ENCODE results near the gene ZNF772.

The ZNF772 gene

DNA sequence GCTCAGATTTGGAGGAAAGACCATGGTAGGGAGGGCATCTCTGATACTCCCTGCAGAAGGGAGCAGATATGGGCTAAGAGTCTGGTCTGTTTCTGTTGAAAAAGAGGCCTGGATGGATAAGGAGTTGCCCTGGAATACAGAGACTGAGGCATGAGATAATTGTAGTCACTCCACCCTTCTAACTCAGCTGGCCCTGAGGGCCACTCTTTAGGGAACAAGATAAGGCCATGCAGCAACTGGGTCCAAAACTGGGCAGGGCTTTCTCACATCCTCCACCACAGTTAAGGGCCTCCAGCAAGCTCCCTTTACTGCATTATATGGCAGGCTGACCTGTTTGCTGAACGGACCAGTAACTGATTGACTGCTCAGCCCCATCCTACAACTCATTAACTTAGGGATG is 40.9 kb downstream of the ZNF772 start:
- Histone ChIP-seq H3K9me3 (replicated peaks; ENCODE audit: insufficient read depth, low read length) (no peaks in the 10 kb centered on the region), H3K4me2 (ENCODE audit: low read depth, low read length) (peak overlapping the region; percentile 71), H3K36me3 (replicated peaks; ENCODE audit: insufficient read depth, low read length) (no peaks in the 10 kb centered on the region), H3K79me2 (ENCODE audit: low read length) (peaks cover 52% of the 10 kb centered on the region), H2AFZ (ENCODE audit: low read length) (no peak overlapping the region), H3K4me1 (ENCODE audit: low read length) (peaks cover 9% of the 10 kb centered on the region), H4K20me1 (ENCODE audit: insufficient read depth, low read length) (no peaks in the 10 kb centered on the region), H3F3A (ENCODE audit: insufficient read depth, low read length) (no peaks in the 10 kb centered on the region), H3K4me3 (ENCODE audit: low read length) (peak overlapping the region; percentile 85; the same call in 1 of the 2 replicates), H3K27me3 (replicated peaks; ENCODE audit: insufficient read depth, low read length) (no peaks in the 10 kb centered on the region), H3K9ac (ENCODE audit: low read length) (no peak overlapping the region), H3K9me2 (replicated peaks; ENCODE audit: insufficient read depth, low read length) (no peaks in the 10 kb centered on the region), H3K27ac (ENCODE audit: low read length) (no peak overlapping the region)
- DNase-seq = no peak
- TF ChIP-seq EZH2 (optimal IDR thresholded peaks at IDR 0.05; ENCODE audit: low read depth, low read length) (no peak), EZH2phosphoT487 (IDR thresholded peaks at IDR 0.05; ENCODE audit: low read length) (no peak)
- TF ChIP-seq, protein P1, sequence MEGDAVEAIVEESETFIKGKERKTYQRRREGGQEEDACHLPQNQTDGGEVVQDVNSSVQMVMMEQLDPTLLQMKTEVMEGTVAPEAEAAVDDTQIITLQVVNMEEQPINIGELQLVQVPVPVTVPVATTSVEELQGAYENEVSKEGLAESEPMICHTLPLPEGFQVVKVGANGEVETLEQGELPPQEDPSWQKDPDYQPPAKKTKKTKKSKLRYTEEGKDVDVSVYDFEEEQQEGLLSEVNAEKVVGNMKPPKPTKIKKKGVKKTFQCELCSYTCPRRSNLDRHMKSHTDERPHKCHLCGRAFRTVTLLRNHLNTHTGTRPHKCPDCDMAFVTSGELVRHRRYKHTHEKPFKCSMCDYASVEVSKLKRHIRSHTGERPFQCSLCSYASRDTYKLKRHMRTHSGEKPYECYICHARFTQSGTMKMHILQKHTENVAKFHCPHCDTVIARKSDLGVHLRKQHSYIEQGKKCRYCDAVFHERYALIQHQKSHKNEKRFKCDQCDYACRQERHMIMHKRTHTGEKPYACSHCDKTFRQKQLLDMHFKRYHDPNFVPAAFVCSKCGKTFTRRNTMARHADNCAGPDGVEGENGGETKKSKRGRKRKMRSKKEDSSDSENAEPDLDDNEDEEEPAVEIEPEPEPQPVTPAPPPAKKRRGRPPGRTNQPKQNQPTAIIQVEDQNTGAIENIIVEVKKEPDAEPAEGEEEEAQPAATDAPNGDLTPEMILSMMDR (IDR thresholded peaks at IDR 0.05; ENCODE audit: low read length) = no peak

GRCh38 chr19:57435062-57435978 is 42.0 kb downstream of the ZNF772 start, which contains the start of gene ZNF749:
Gene ZNF749, plus strand, starts transcription at chr19:57435325. Its CDS starts 254 bp downstream, at chr19:57435579.
- Histone ChIP-seq H3F3A (ENCODE audit: insufficient read depth, low read length) (no peaks in the 10 kb centered on the region), H4K20me1 (ENCODE audit: insufficient read depth, low read length) (no peaks in the 10 kb centered on the region), H3K9me2 (replicated peaks; ENCODE audit: insufficient read depth, low read length) (no peaks in the 10 kb centered on the region), H3K4me2 (ENCODE audit: low read depth, low read length) (peak within 1 kb of the TSS; percentile 71), H3K79me2 (ENCODE audit: low read length) (peaks cover 45% of the 10 kb centered on the region), H3K4me3 (ENCODE audit: low read length) (peak within 1 kb of the TSS; percentile 85), H2AFZ (ENCODE audit: low read length) (peak within 1 kb of the TSS; percentile 86), H3K9ac (ENCODE audit: low read length) (peak within 1 kb of the TSS; percentile 69; the same call in 1 of the 2 replicates), H3K36me3 (replicated peaks; ENCODE audit: insufficient read depth, low read length) (no peaks in the 10 kb centered on the region), H3K27ac (ENCODE audit: low read length) (peak within 1 kb of the TSS; percentile 51; the same call in 1 of the 2 replicates), H3K9me3 (replicated peaks; ENCODE audit: insufficient read depth, low read length) (no peaks in the 10 kb centered on the region), H3K4me1 (ENCODE audit: low read length) (peaks cover 9% of the 10 kb centered on the region), H3K27me3 (replicated peaks; ENCODE audit: insufficient read depth, low read length) (no peaks in the 10 kb centered on the region)
- DNase-seq = peak; percentile 99
- no peak for TF ChIP-seq EZH2 (optimal IDR thresholded peaks at IDR 0.05; ENCODE audit: low read depth, low read length)
- TF ChIP-seq EZH2phosphoT487 (IDR thresholded peaks at IDR 0.05; ENCODE audit: low read length) = no peak

- no peaks in the 10 kb centered on the region for H3K27me3 ChIP-seq (replicated peaks; ENCODE audit: insufficient read depth, low read length)
- no peaks in the 10 kb centered on the region for H4K20me1 ChIP-seq (ENCODE audit: insufficient read depth, low read length)
- no peaks in the 10 kb centered on the region for H3F3A ChIP-seq (ENCODE audit: insufficient read depth, low read length)
- no peak for DNase-seq
- peak overlapping the region; percentile 86 for H2AFZ ChIP-seq (ENCODE audit: low read length)
- peak overlapping the region; percentile 69; the same call in 1 of the 2 replicates for H3K9ac ChIP-seq (ENCODE audit: low read length)
- H3K9me2 ChIP-seq (replicated peaks; ENCODE audit: insufficient read depth, low read length) = no peaks in the 10 kb centered on the region
- peak overlapping the region; percentile 85 for H3K4me3 ChIP-seq (ENCODE audit: low read length)
- H3K36me3 ChIP-seq (replicated peaks; ENCODE audit: insufficient read depth, low read length) = no peaks in the 10 kb centered on the region
- H3K79me2 ChIP-seq (ENCODE audit: low read length) = peaks cover 37% of the 10 kb centered on the region
- H3K4me2 ChIP-seq (ENCODE audit: low read depth, low read length) = peak overlapping the region; percentile 71
- TF ChIP-seq EZH2 (optimal IDR thresholded peaks at IDR 0.05; ENCODE audit: low read depth, low read length) (no peak), EZH2phosphoT487 (IDR thresholded peaks at IDR 0.05; ENCODE audit: low read length) (no peak)
- peaks cover 9% of the 10 kb centered on the region for H3K4me1 ChIP-seq (ENCODE audit: low read length)
- no peak overlapping the region; the same call in 1 of the 2 replicates for H3K27ac ChIP-seq (ENCODE audit: low read length)
- no peaks in the 10 kb centered on the region for H3K9me3 ChIP-seq (replicated peaks; ENCODE audit: insufficient read depth, low read length)
Measured at GRCh38 chr19:57434386-57435061, 42.8 kb downstream of the ZNF772 start.

- Histone ChIP-seq H3K36me3 (replicated peaks; ENCODE audit: insufficient read depth, low read length) (peaks cover 22% of the 10 kb centered on the region), H2AFZ (ENCODE audit: low read length) (no peak overlapping the region)
- no peak for TF ChIP-seq EZH2 (optimal IDR thresholded peaks at IDR 0.05; ENCODE audit: low read depth, low read length)
- no peak for TF ChIP-seq EZH2phosphoT487 (IDR thresholded peaks at IDR 0.05; ENCODE audit: low read length)
- TF ChIP-seq, protein P1 (IDR thresholded peaks at IDR 0.05; ENCODE audit: low read length) = no peak
Measured at GRCh38 chr19:57421037-57421436, 56.3 kb downstream of the ZNF772 start.

More at GRCh38 chr19:57421037-57421436, 56.3 kb downstream of the ZNF772 start:
- H3F3A ChIP-seq (ENCODE audit: insufficient read depth, low read length) = no peaks in the 10 kb centered on the region
- no peaks in the 10 kb centered on the region for H3K9me3 ChIP-seq (replicated peaks; ENCODE audit: insufficient read depth, low read length)
- H3K4me2 ChIP-seq (ENCODE audit: low read depth, low read length) = no peak overlapping the region
- no peaks in the 10 kb centered on the region for H3K27me3 ChIP-seq (replicated peaks; ENCODE audit: insufficient read depth, low read length)
- H3K4me3 ChIP-seq (ENCODE audit: low read length) = no peak overlapping the region
- H3K4me1 ChIP-seq (ENCODE audit: low read length) = no peaks in the 10 kb centered on the region
- H3K9me2 ChIP-seq (replicated peaks; ENCODE audit: insufficient read depth, low read length) = no peaks in the 10 kb centered on the region
- H3K9ac ChIP-seq (ENCODE audit: low read length) = no peak overlapping the region
- no peak for DNase-seq
- H4K20me1 ChIP-seq (ENCODE audit: insufficient read depth, low read length) = no peaks in the 10 kb centered on the region
- peaks cover 6% of the 10 kb centered on the region for H3K79me2 ChIP-seq (ENCODE audit: low read length)
- no peak overlapping the region for H3K27ac ChIP-seq (ENCODE audit: low read length)

Measured in MM.1S (cell line).